GM21529 (cell line): ENCODE data around the gene GALNT7.

ENCODE experiments used
- ATAC-seq: cut with Tn5 transposase; IDR thresholded peaks from one replicate; pipeline ENCODE4 v1.9.1; 2021; ENCODE audit not compliant: unreplicated experiment

The GALNT7 gene

DNA sequence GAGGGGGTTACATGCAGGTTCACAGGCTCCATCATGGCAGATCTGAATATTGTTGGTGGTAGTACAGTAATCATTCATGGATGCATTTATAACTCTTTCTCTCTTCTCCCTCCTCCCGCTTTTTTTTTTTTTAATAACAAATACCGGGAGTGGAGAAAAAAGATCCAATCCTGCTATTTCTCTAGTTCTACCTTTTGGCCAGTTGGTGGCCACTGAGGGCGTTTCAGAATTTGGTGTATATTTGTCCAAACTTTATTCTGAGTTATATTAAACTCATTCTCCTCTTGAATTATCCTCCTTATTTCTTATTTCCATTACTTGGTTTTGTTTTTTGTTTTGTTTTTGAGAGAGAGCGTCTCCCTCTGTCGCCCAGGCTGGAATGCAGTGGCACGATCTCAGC, 90.7 kb downstream of the GALNT7 start:
- no peak for ATAC-seq

GRCh38 chr4:173261052-173261451, 92.4 kb downstream of the GALNT7 start:
- no peak for ATAC-seq

- ATAC-seq = no peak
These were observed 93.8 kb downstream of the GALNT7 start for GRCh38 chr4:173262375-173262774.

DNA sequence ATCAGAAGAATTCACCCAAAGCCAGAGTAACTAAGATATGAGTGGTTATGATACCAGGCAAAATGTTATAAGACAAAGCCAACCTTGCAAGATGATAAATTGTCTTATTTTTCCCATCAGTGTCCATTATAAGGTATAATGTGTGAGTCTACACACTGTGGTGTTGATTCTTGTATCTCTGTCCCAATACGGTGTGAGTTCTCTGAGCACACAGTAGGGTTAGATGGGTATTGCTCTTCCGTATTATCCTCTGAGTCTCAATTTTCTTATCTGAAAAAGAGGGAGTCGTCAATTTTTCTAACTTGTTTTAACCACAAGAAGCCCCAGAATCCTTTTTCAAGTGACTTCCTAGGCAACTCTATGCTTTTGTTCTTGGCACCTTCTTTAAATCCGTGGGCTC, 95.6 kb downstream of the GALNT7 start:
- peak; percentile 4 for ATAC-seq

- ATAC-seq = peak; percentile 96
These were observed 96.1 kb downstream of the GALNT7 start for GRCh38 chr4:173264684-173265185.

- no peak for ATAC-seq
These were observed 97.1 kb downstream of the GALNT7 start for GRCh38 chr4:173265751-173266150.

DNA sequence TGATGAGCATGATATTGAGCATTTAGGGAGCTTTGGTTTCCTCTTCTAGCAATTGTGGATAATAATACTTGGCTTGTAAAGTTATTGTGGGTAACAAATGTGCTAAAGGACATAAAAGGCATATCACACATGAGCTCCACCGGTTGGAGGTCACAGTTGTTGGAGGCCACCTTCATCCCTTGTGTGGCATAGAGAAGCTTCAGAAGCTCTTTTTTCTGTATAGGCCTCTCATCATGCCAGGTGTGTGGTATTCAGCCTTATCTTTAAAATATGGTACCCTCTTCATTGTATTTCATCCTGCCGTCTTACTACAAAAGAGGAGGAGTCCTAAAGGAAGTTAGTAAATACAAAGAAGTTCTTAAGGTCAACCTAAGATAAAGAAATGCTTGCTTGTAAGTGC, 99.1 kb downstream of the GALNT7 start:
- no peak for ATAC-seq

DNA sequence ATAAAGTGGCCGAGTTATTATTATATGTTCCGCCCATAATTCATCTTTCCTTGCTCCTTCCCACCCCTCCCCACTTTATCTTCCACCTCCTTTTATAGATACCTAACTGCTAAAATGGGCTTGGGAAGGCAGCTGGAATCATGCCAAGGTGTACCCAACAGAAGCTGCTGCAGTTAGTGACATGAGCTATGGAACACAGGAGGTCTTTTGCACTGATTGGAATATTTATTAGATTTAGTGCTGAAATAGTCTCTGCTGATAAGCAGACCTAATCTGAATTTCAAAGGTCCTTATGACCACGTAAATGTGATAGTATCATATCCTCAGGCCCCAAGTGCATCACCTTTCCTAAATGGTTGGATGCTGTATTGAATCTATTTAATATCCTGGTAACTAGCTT, 100.7 kb downstream of the GALNT7 start:
- ATAC-seq = no peak

DNA sequence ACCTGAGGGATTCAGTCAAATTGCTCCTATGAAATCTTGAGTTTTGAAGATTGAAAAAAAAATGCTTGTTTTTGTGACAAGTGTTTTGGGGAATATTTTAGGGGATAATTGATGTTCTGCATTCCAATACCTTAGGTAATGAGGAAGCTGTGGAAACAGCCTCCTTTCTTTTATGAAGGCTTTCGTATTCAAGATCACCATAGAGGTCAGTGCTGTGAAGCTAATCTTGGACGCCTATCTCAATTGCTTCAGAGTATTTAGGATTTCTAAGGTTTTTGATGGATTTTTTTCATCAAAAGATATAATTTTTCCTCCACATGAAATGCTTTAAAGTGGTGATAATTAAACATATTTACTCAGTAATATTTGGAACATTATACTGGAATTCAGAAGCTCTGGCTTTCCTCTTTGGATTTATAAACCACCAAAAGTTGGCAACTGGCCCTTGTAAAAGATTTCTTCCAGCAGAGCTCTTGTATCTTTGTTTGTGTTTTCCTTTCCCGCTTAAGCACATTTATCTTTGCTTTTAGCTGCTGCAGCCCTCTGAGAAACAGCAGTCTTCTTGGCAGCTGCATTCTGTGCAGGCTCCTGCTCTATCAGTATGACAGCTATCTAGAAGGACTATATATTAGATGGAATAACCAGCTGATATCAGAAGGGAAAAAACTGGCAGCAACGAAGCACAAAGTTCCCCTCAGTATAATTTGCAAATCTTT, 101.9 kb downstream of the GALNT7 start:
- ATAC-seq = no peak

GRCh38 chr4:173272314-173272713, 103.7 kb downstream of the GALNT7 start:
- no peak for ATAC-seq

- ATAC-seq = no peak
These were observed 104.4 kb downstream of the GALNT7 start for GRCh38 chr4:173272996-173273395.

DNA sequence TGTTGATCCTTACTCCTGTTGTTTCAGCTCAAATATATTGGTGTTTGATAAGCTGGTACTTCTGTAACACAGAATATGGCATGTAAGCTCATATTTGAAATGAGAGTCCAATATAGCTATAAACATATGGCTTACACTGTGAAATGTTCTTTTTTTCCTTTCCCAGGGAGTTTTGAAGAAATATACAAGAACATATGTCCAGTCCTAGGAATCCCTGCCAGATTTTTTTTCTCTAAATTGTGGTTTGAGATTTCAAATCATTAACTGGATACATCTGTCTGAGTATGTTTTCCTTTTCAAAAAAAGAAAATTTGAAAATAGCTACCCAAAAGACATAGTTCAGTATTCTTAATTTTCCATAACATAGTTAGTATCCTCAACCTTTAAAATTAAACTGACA, 105.3 kb downstream of the GALNT7 start:
- ATAC-seq = no peak

DNA sequence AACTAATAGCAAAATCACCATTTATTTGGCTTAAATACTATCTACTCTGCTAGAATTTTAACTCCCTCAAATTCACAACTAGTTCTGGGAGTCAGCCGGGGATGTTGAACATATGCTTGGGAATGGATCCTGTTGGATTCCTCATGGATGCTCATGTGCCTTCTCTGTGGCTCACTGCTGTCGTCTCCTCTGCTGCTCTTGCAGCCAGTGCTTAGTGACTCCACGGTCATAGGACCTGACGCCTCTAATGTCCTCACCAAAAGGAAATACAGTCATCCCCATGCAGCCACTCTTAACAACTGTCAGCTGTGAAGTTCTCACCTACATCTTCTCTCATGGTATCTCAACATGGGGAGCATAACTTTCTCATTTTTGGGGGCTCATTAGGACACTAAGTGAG, 106.1 kb downstream of the GALNT7 start:
- no peak for ATAC-seq

GRCh38 chr4:173275150-173275549, 106.5 kb downstream of the GALNT7 start:
- no peak for ATAC-seq

GRCh38 chr4:173277340-173277739, 108.7 kb downstream of the GALNT7 start:
- no peak for ATAC-seq

DNA sequence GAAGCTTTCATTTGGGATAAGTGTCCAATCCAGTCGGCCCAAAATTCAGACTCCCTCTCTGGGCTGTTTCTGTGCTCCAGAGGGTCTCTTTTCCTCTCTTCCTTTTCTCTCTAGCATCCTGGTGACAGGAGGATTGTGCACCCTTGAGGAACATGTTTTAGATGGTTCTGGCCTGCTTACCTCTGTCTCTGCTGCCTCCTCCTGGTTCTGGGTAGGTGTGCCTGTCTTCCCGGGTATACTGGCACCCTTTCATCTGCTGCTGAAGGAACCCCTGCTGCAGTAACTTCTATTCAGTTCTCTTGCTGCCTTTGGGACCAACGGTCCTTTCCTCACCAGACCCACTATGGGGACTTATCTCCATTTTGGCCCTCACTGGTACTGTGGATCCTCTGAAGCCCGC, 112.4 kb downstream of the GALNT7 start:
- ATAC-seq = no peak

DNA sequence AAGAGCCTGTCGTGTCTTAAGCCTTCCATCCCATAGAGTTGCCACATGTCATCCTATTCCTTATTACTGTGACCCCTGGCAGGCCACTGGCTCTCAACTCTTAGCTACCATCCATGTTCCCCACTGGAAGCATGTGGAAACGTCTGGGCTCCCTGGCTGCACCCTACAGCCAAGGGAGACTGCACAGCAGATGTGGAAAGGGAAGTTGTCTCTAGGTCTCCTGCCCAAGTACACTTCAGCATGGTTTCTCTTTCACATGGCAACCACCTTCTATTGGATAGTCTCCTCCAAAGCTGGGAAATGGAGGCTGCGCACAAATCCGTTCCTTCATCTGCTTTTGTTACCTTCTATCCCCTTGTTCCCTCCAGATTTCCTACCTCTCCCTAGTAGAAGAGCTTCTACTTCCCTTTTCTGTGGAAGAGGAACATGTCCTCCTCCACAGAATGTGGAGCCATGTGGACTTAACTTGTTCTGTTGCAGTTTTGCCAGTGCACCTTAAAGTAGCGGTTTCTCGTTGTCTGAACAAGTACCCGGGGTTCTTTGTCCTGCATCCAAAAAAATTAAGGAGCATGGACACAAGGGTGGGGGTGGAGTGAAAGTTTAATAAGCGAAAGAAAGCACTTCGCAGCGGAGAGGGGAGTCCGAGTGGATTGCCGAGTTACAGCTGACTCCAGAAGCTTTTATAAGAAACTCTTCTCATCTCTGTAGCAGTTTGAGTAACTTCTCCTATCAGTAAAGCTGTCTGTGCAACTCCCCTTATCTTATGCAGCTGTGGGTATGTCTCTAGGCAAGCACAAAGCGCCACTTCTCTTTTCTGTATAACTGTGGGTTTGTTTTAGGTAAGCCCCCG, 113.0 kb downstream of the GALNT7 start:
- no peak for ATAC-seq

GRCh38 chr4:173282256-173282562, 113.6 kb downstream of the GALNT7 start:
- no peak for ATAC-seq

- no peak for ATAC-seq
These were observed 114.0 kb downstream of the GALNT7 start for GRCh38 chr4:173282626-173283025.

- no peak for ATAC-seq
These were observed 115.9 kb downstream of the GALNT7 start for GRCh38 chr4:173284463-173284862.

- ATAC-seq = no peak
These were observed 118.9 kb downstream of the GALNT7 start for GRCh38 chr4:173287486-173287885.

- peak; percentile 82 for ATAC-seq
These were observed 119.7 kb downstream of the GALNT7 start for GRCh38 chr4:173288296-173288695.
